B cell (primary cell): ENCODE data around the gene NHEJ1. TPM values are rescaled to one million over a fixed set of nuclear protein-coding genes. Genes with fewer than 3 reads are reported as not detected.
"Not testable (repeated sequence)": the region's sequence is repeated elsewhere in the genome, so short reads cannot be mapped to it uniquely, and the experiment has no call there.

ENCODE experiments used
- ATAC-seq: fragments of 200-7000 bp; cut with Tn5 transposase; one replicate; pipeline ENCODE4 v1.10.0; 2021; ENCODE audit warnings: low read depth, mild to moderate bottlenecking, moderate number of reproducible peaks, moderate library complexity
- CTCF ChIA-PET: fragments of 350-600 bp; sonication (Branson Sonifier 250); formaldehyde crosslinking; loops from one replicate; lab custom pipeline; 2021; ENCODE audit warnings: antibody characterized with exemption, inconsistent platforms; lab: Charles Lee
- POLR2A ChIA-PET: fragments of 350-600 bp; sonication (Branson Sonifier 250); formaldehyde crosslinking; loops from one replicate; lab custom pipeline; 2021; ENCODE audit warnings: antibody characterized with exemption; lab: Charles Lee
- DNase-seq: peaks from one replicate; pipeline ENCODE4 v3.0.0; 2013
- H2AFZ ChIP-seq: 2 replicates; pipeline ENCODE4 v1.6.1; 2012; ENCODE audit warnings: mild to moderate bottlenecking, low read depth, low read length; ENCODE audit not compliant: insufficient read depth, poor library complexity, severe bottlenecking
- H3K27ac ChIP-seq, 2 donors: 1 replicate in 1 of 2; 2 replicates in 1 of 2; pipeline ENCODE4 v1.5.1; 2012 to 2013; ENCODE audit warnings: low read length in 2 of 2, mild to moderate bottlenecking in 2 of 2, moderate library complexity in 1 of 2
- H3K27me3 ChIP-seq, 4 experiments: fragments of 200-600 bp in 1 of 4; sonication (generic) in 1 of 4; replicated peaks in 1 of 4; 1 replicate in 2 of 4; 2 replicates in 2 of 4; pipeline versions ENCODE4 v1.6.1 to v1.7.0; 2013 to 2016; ENCODE audit warnings: low read length in 3 of 4, mild to moderate bottlenecking in 2 of 4, mixed read lengths in 1 of 4, moderate library complexity in 1 of 4; ENCODE audit not compliant: insufficient read depth in 4 of 4, control insufficient read depth in 3 of 4; ENCODE audit errors: control extremely low read depth in 1 of 4
- H3K36me3 ChIP-seq, 2 experiments: replicated peaks in 1 of 2; 1 replicate in 1 of 2; 2 replicates in 1 of 2; pipeline versions ENCODE4 v1.6.1 to v1.7.1; 2013; ENCODE audit warnings: low read length in 1 of 2; ENCODE audit not compliant: insufficient read depth in 2 of 2, control insufficient read depth in 1 of 2; ENCODE audit errors: control extremely low read depth in 1 of 2, extremely low read depth in 1 of 2
- H3K4me1 ChIP-seq, 2 donors: fragments of 200-600 bp in 1 of 2; sonication (generic) in 1 of 2; 1 replicate in 1 of 2; 2 replicates in 1 of 2; pipeline versions ENCODE4 v1.5.1 to v1.6.1; 2013 to 2017; ENCODE audit warnings: low read length in 2 of 2; ENCODE audit not compliant: control insufficient read depth in 2 of 2, insufficient read depth in 2 of 2
- H3K4me2 ChIP-seq: replicated peaks from 2 replicates; pipeline ENCODE3; 2012; ENCODE audit warnings: mild to moderate bottlenecking, low read depth, low read length; ENCODE audit not compliant: poor library complexity, severe bottlenecking
- H3K4me3 ChIP-seq, 5 experiments: fragments of 200-600 bp in 1 of 5; sonication (generic) in 1 of 5; 1 replicate in 3 of 5; 2 replicates in 2 of 5; pipeline versions ENCODE4 v1.5.1 to v1.7.0; 2011 to 2016; ENCODE audit warnings: low read length in 4 of 5, mild to moderate bottlenecking in 4 of 5, low read depth in 2 of 5, control low read depth in 1 of 5, moderate library complexity in 1 of 5; ENCODE audit not compliant: insufficient read depth in 1 of 5; ENCODE audit errors: control extremely low read depth in 1 of 5, extremely low read depth in 1 of 5
- H3K79me2 ChIP-seq: fragments of 200-600 bp; sonication (generic); one replicate; pipeline ENCODE4 v1.6.0; 2016; ENCODE audit warnings: low read length; ENCODE audit not compliant: control insufficient read depth, insufficient read depth
- H3K9ac ChIP-seq: fragments of 200-600 bp; sonication (generic); 2 replicates; pipeline ENCODE4 v1.6.1; 2017; ENCODE audit warnings: mild to moderate bottlenecking, low read length, moderate library complexity
- H3K9me3 ChIP-seq, 3 donors: one replicate each; pipeline versions ENCODE4 v1.6.1 to v1.7.1; 2013; ENCODE audit warnings: low read length in 2 of 3; ENCODE audit not compliant: control insufficient read depth in 2 of 3, insufficient read depth in 1 of 3; ENCODE audit errors: control extremely low read depth in 1 of 3
- H4K20me1 ChIP-seq: 2 replicates; pipeline ENCODE4 v1.6.0; 2012; ENCODE audit warnings: mild to moderate bottlenecking, low read length; ENCODE audit not compliant: insufficient read depth, control insufficient read depth, poor library complexity, severe bottlenecking
- H3K27ac Mint-ChIP-seq: one replicate; pipeline ENCODE4 v1.8.0; 2021; ENCODE audit warnings: mixed read lengths
- H3K27me3 Mint-ChIP-seq: one replicate; pipeline ENCODE4 v1.8.0; 2021; ENCODE audit warnings: mixed read lengths
- H3K4me1 Mint-ChIP-seq: one replicate; pipeline ENCODE4 v1.8.0; 2021; ENCODE audit warnings: mixed read lengths
- H3K4me3 Mint-ChIP-seq: one replicate; pipeline ENCODE4 v1.8.0; 2021; ENCODE audit warnings: mixed read lengths
- H3K9me3 Mint-ChIP-seq: one replicate; pipeline ENCODE4 v1.8.0; 2022; ENCODE audit warnings: mixed read lengths; ENCODE audit not compliant: insufficient read depth
- EZH2 ChIP-seq: IDR thresholded peaks from 2 replicates; pipeline ENCODE4 v1.6.1; 2012; ENCODE audit warnings: borderline replicate concordance, low read depth, mild to moderate bottlenecking, moderate library complexity, low read length; ENCODE audit not compliant: insufficient read depth, poor library complexity, severe bottlenecking
- WGBS: methylation state at CpG from one replicate; pipeline ENCODE4 v1.1.5; 2013; ENCODE audit warnings: missing lambda C conversion rate; ENCODE audit not compliant: insufficient coverage; 5-methylcytosine and 5-hydroxymethylcytosine counted together
- intact Hi-C: fragments of 100-400 bp; cut with micrococcal nuclease; formaldehyde crosslinking; loops from one replicate; pipeline ENCODE4 v1.10.0; 2022
- polyA plus RNA-seq: library from polyadenylated mRNA; depleted of rRNA; stranded (reverse); fragments of >200 nt; gene quantifications from 2 replicates; pipeline ENCODE4 v1.2.3, GENCODE V29; 2012
- total RNA-seq, 2 donors: library from RNA; stranded (reverse); fragments of 120-200 nt in 1 of 2; gene quantifications; 1 replicate in 1 of 2; 2 replicates in 1 of 2; pipeline versions ENCODE4 v1.2.3 to v1.2.4, GENCODE V29; 2013 to 2022
- TF ChIP-seq, protein P1 (sequence below): fragments of 200-600 bp; IDR thresholded peaks from one replicate; pipeline ENCODE4 v1.8.0; 2022; ENCODE audit warnings: antibody characterized with exemption, mild to moderate bottlenecking

NHEJ1 gene
- total and polyA plus RNA-seq, 2 donors (not counting 1 experiment from before 2014, with no cell fraction given), result 14.9 to 25.0 TPM

DNA sequence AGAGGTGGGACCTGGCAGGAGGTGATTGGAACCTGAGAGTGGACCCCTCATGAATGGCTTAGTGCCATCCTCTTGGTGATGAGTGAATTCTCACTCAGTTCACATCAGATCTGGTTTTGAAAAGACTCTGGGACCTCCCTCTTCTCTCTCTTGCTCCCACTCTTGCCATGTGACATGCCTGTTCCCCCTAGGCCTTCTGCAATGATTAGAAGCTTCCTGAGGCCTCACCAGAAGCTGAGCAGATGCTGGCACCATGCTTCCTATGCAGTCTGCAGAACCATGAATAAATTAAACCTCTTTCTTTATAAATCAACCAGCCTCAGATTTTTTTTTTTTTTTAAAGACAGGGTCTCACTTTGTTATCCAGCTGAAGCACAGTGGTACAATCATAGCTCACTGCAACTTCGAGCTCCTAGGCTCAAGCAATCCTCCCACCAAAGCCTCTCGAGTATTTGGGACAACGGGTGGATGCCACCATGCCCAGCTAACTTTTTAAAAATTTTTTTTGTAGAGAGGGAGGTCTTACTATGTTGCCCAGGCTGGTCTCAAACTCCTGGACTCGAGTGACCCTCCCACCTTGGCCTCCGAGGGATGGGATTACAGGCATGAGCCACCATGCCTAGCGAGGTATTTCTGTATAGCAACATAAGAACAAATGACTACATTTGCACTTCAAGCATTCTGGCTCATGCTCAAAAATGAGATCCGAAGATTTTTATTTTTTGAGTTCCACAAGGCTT lies 44.0 kb upstream of the NHEJ1 start:
- H3K4me2 ChIP-seq, result no peak overlapping the region
- H3K27me3 ChIP-seq, result no peaks in the 10 kb centered on the region
- H3K27ac ChIP-seq, result no peak overlapping the region
- H3K27me3 Mint-ChIP-seq, result peaks cover 4% of the 10 kb centered on the region
- no peak overlapping the region for H2AFZ ChIP-seq
- peaks cover 6% of the 10 kb centered on the region for H3K79me2 ChIP-seq
- POLR2A ChIA-PET, result interaction anchor here (0.7 to 1.5 kb wide), 2 partner anchors 24 to 25 kb away, joined by 3 to 4 read pairs; partner anchors contain the start of genes ANKZF1 and ATG9A
- TF ChIP-seq, protein P1, sequence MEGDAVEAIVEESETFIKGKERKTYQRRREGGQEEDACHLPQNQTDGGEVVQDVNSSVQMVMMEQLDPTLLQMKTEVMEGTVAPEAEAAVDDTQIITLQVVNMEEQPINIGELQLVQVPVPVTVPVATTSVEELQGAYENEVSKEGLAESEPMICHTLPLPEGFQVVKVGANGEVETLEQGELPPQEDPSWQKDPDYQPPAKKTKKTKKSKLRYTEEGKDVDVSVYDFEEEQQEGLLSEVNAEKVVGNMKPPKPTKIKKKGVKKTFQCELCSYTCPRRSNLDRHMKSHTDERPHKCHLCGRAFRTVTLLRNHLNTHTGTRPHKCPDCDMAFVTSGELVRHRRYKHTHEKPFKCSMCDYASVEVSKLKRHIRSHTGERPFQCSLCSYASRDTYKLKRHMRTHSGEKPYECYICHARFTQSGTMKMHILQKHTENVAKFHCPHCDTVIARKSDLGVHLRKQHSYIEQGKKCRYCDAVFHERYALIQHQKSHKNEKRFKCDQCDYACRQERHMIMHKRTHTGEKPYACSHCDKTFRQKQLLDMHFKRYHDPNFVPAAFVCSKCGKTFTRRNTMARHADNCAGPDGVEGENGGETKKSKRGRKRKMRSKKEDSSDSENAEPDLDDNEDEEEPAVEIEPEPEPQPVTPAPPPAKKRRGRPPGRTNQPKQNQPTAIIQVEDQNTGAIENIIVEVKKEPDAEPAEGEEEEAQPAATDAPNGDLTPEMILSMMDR, result no peak
- TF ChIP-seq EZH2, result no peak
- H3K4me3 ChIP-seq, result no peak overlapping the region
- H3K4me3 Mint-ChIP-seq, result no peak overlapping the region
- no peaks in the 10 kb centered on the region for H3K9me3 ChIP-seq
- peaks cover 21% of the 10 kb centered on the region for H3K4me1 Mint-ChIP-seq
- DNase-seq (no peak), ATAC-seq (no peak)
- H3K4me1 ChIP-seq, result peaks cover 12 to 15% of the 10 kb centered on the region in 2 donors
- no peak overlapping the region for H3K9ac ChIP-seq
- no peak overlapping the region for H3K27ac Mint-ChIP-seq
- H3K9me3 Mint-ChIP-seq, result no peaks in the 10 kb centered on the region
- intact Hi-C loops, result no loop called here
- CTCF ChIA-PET, result interaction anchor here (0.7 to 5.7 kb wide), 3 partner anchors 19 to 223 kb away, joined by 4 to 63 read pairs (median 4); partner anchors contain the start of gene CNPPD1
- peaks cover 6 to 18% of the 10 kb centered on the region in 2 experiments for H3K36me3 ChIP-seq
- H4K20me1 ChIP-seq, result peaks cover 14% of the 10 kb centered on the region
- 100% methylated on average over 1 of the region's 7 CpGs for WGBS

DNA sequence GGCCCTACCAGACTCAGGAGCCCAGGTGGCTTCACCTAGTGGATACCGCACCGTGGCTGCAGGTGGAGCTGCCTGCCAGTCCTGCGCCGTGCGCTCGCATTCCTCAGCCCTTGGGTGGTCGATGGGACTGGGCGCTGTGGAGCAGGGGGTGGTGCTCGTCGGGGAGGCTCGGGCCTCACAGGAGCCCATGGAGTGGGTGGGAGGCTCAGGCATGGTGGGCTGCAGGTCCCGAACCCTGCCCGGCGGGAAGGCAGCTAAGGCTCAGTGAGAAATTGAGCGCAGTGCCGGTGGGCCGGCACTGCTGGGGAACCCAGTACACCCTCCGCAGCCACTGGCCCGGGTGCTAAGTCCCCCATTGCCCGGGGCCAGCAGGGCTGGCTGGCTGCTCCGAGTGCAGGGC lies 40.7 kb upstream of the NHEJ1 start:
- DNase-seq, H2AFZ ChIP-seq, H3K9me3 Mint-ChIP-seq, H3K27ac Mint-ChIP-seq, intact Hi-C loops, H3K79me2 ChIP-seq, H3K36me3 ChIP-seq, H3K9me3 ChIP-seq, H3K4me1 Mint-ChIP-seq, H3K4me2 ChIP-seq, H3K27me3 ChIP-seq, ATAC-seq, POLR2A ChIA-PET, H3K4me3 Mint-ChIP-seq, H3K27ac ChIP-seq, H3K4me1 ChIP-seq, H3K9ac ChIP-seq, H4K20me1 ChIP-seq, H3K4me3 ChIP-seq: not testable (repeated sequence)
- CTCF ChIA-PET, result interaction anchor here (1.3 kb wide), 1 partner anchor 30 kb away, joined by 3 read pairs; no protein-coding TSS in a partner anchor
- 97% methylated on average over 12 of the region's 21 CpGs for WGBS
- peaks cover 14% of the 10 kb centered on the region for H3K27me3 Mint-ChIP-seq

DNA sequence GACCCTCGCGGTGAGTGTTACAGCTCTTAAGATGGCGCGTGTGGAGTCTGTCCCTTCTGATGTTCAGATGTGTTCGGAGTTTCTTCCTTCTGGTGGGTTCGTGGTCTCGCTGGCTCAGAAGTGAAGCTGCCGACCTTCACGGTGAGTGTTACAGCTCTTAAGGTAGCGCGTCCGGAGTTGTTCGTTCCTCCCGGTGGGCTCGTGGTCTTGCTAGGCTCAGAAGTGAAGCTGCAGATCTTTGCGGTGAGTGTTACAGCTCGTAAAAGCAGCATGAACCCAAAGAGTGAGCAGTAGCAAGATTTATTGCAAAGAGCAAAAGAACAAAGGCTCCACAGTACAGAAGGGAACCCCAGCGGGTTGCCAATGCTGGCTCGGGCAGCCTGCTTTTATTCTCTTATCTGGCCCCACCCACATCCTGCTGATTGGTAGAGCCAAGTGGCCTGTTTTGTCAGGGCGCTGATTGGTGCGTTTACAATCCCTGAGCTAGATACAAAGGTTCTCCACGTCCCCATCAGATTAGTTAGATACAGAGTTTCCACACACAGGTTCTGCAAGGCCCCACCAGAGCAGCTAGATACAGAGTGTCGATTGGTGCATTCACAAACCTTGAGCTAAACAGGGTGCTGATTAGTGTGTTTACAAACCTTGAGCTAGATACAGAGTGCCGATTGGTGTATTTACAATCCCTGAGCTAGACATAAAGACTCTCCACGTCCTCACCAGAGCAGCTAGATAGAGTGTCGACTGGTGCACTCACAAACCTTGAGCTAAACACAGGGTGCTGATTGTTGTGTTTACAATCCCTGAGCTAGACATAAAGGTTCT lies 40.1 kb upstream of the NHEJ1 start:
- H3K9me3 Mint-ChIP-seq, intact Hi-C loops, DNase-seq, H3K79me2 ChIP-seq, H4K20me1 ChIP-seq, H3K4me3 Mint-ChIP-seq, H3K4me3 ChIP-seq, H3K27me3 ChIP-seq, H2AFZ ChIP-seq, H3K4me1 ChIP-seq, H3K27ac ChIP-seq, ATAC-seq, H3K4me1 Mint-ChIP-seq, POLR2A ChIA-PET, H3K27ac Mint-ChIP-seq, H3K36me3 ChIP-seq, H3K9ac ChIP-seq, H3K9me3 ChIP-seq, H3K4me2 ChIP-seq: not testable (repeated sequence)
- H3K27me3 Mint-ChIP-seq, result peaks cover 14% of the 10 kb centered on the region
- CTCF ChIA-PET, result interaction anchor here (1.3 kb wide), 1 partner anchor 29 kb away, joined by 3 read pairs; no protein-coding TSS in a partner anchor
- 71% methylated on average over 19 of the region's 26 CpGs for WGBS
